Mucosa of descending colon (tissue), 3 donors: ENCODE data around the gene COL5A1. TPM values are rescaled to one million over a fixed set of nuclear protein-coding genes. Genes with fewer than 3 reads are reported as not detected.
"Not testable (repeated sequence)": the region's sequence is repeated elsewhere in the genome, so short reads cannot be mapped to it uniquely, and the experiment has no call there.

Experiments used
- ATAC-seq: fragments of 200-7000 bp; cut with Tn5 transposase; one replicate; pipeline ENCODE4 v1.9.1; 2020; ENCODE audit warnings: mild to moderate bottlenecking, moderate library complexity
- DNase-seq, 3 donors: peaks; one replicate each; pipeline ENCODE4 v3.0.0-alpha.2; 2020
- H3K36me3 ChIP-seq: fragments of 200-600 bp; one replicate; pipeline ENCODE4 v1.8.0; 2021; ENCODE audit warnings: low read depth, mild to moderate bottlenecking
- H3K4me1 ChIP-seq: fragments of 200-600 bp; one replicate; pipeline ENCODE4 v1.8.0; 2021; ENCODE audit warnings: low read depth, mild to moderate bottlenecking
- H3K4me3 ChIP-seq: fragments of 200-600 bp; one replicate; pipeline ENCODE4 v1.8.0; 2021; ENCODE audit warnings: mild to moderate bottlenecking
- H3K9me3 ChIP-seq: fragments of 200-600 bp; one replicate; pipeline ENCODE4 v1.8.0; 2021; ENCODE audit warnings: mild to moderate bottlenecking
- CTCF ChIP-seq: fragments of 200-600 bp; IDR thresholded peaks from one replicate; pipeline ENCODE4 v1.8.0; 2022; ENCODE audit warnings: antibody characterized with exemption, mild to moderate bottlenecking
- intact Hi-C, 2 donors: fragments of 100-400 bp; cut with DNase I in 1 of 2; cut with micrococcal nuclease in 1 of 2; formaldehyde crosslinking; loops; one replicate each; pipeline versions ENCODE4 v1.11.0 to v1.11.1; 2022; cut with DNase I, micrococcal nuclease
- total RNA-seq, 3 donors: library from RNA; stranded (reverse); fragmentation: NEBNext Ultra II Directional in 2 of 3; extraction: Animal tissue kit (Norgen Biotek cat#: 25700) in 2 of 3; gene quantifications; one replicate each; pipeline versions ENCODE4 v1.2.1 to v1.2.4, GENCODE V29; 2021 to 2023
- donor health status: DM: no; HTN: no; CAD: no; lungs with moderate emphysema.
- donor health status: DM: no; HTN: no; CAD: no.
- donor health status: DM: no; HTN: yes; CAD: no.

The COL5A1 gene
- total RNA-seq, 3 donors from 2014 or later: 8.6 to 62.3 (median 22.2) TPM

- no peak for TF ChIP-seq CTCF
- no peaks in the 10 kb centered on the region for H3K4me1 ChIP-seq
- H3K9me3 ChIP-seq: peaks cover 3% of the 10 kb centered on the region
- no peaks in the 10 kb centered on the region for H3K36me3 ChIP-seq
- ATAC-seq (no peak), DNase-seq (no peak)
- no peak overlapping the region for H3K4me3 ChIP-seq
- intact Hi-C loops: no loop called here
Observed at GRCh38 chr9:134855231-134855899, 213.8 kb downstream of the COL5A1 start.

DNA sequence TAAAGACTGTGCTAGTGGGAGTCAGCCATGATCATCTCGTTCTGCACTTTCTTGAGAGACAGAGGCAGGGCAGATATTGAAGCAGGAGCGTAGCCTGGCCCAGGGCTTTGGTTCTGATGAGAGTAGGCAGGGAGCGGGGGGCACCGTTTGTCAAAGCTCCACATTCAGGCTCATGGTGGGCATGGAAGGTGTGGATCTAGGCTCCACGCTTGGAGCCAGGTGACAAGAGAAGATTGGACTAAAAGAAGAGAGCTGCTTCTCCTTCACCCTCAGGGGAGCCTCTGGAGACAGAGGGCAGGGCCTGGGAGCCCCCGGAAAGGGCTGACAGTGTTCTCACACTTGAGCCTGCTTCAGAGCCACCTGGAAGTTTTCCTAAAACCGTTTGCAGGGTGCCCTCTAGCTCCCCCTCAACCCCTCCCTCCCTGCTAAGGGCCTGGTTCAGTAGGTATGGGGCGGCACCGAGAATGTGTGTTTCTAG lies 214.3 kb downstream of the COL5A1 start:
- intact Hi-C loops: no loop called here
- no peak for TF ChIP-seq CTCF
- no peak for DNase-seq
- Histone ChIP-seq H3K9me3 (peaks cover 3% of the 10 kb centered on the region), H3K4me3 (no peak overlapping the region), H3K4me1 (no peaks in the 10 kb centered on the region), H3K36me3 (no peaks in the 10 kb centered on the region)
- ATAC-seq: no peak

GRCh38 chr9:134857451-134857850 lies 215.8 kb downstream of the COL5A1 start:
- H3K36me3 ChIP-seq, ATAC-seq, H3K4me3 ChIP-seq, DNase-seq, H3K4me1 ChIP-seq, intact Hi-C loops, H3K9me3 ChIP-seq: not testable (repeated sequence)

- Histone ChIP-seq H3K36me3 (no peaks in the 10 kb centered on the region), H3K9me3 (no peaks in the 10 kb centered on the region), H3K4me1 (no peaks in the 10 kb centered on the region), H3K4me3 (no peak overlapping the region)
- intact Hi-C loops: no loop called here
- ATAC-seq (no peak), DNase-seq (no peak)
- no peak for TF ChIP-seq CTCF
Observed at GRCh38 chr9:134858051-134858841, 216.6 kb downstream of the COL5A1 start.

GRCh38 chr9:134860510-134860909 lies 218.9 kb downstream of the COL5A1 start:
- H3K4me1 ChIP-seq: no peaks in the 10 kb centered on the region
- no peak for TF ChIP-seq CTCF
- DNase-seq: no peak
- no peaks in the 10 kb centered on the region for H3K36me3 ChIP-seq
- ATAC-seq: no peak
- H3K4me3 ChIP-seq: no peak overlapping the region
- intact Hi-C loops: no loop called here
- no peaks in the 10 kb centered on the region for H3K9me3 ChIP-seq

DNA sequence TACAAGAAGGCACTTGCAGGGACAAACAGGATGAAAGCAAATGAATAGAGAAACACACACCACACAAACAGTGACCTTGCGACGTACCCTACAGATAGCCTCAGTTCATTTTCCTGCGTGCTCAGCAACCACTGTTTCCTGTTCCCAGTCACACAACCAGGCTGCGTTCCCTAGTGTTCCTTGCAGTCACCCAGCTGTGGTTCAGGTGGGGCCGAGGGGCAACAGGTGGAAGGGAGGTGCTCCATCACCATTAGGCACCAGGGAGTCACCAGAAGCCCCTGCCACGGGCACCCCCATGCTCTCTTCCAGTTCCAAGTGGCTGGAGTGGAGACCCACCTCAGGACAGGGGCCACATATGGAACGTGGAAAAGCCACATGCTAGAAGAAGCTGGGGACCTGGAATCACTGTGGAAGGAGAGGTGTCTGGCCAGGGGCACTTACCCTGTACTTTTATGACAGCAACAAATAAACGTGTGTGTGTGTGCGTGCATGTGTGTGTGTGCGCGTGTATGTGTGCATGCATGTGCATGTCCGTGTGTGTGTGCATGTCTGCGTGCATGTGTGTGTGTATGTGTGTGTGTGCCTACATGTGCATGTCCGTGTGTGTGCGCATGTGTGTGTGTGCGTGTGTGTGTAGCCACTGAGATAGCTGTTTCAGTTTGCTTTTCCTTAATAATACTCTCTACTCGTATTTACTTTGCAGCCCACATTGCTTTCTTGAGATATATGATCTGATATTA lies 220.2 kb downstream of the COL5A1 start:
- no peak overlapping the region for H3K4me3 ChIP-seq
- TF ChIP-seq CTCF: no peak
- ATAC-seq (no peak), DNase-seq (no peak)
- intact Hi-C loops: no loop called here
- no peaks in the 10 kb centered on the region for H3K4me1 ChIP-seq
- H3K9me3 ChIP-seq: no peaks in the 10 kb centered on the region
- no peaks in the 10 kb centered on the region for H3K36me3 ChIP-seq
